A549 (cell line): ENCODE data around the gene NOS1.

Experiments used
- BHLHE40 ChIP-seq: IDR thresholded peaks from 2 replicates; pipeline ENCODE4 v1.6.1; 2012; ENCODE audit warnings: low read depth, low read length, inconsistent platforms
- HDAC2 ChIP-seq: fragments of 200-600 bp; sonication (generic); IDR thresholded peaks from 2 replicates; pipeline ENCODE4 v1.6.1; 2016
- JUNB ChIP-seq: fragments of >200 bp; sonication (Bioruptor Twin); formaldehyde crosslinking; IDR thresholded peaks from 2 replicates; pipeline ENCODE4 v1.6.1; 2016
- MAFK ChIP-seq: fragments of 450-650 bp; IDR thresholded peaks from 2 replicates; pipeline ENCODE4 v1.6.1; 2014; ENCODE audit not compliant: partially characterized antibody
- RFX5 ChIP-seq: fragments of 450-650 bp; IDR thresholded peaks from 2 replicates; pipeline ENCODE4 v1.7.1; 2014; ENCODE audit warnings: antibody characterized with exemption, mild to moderate bottlenecking, moderate library complexity
- SMC3 ChIP-seq: fragments of >200 bp; sonication (Bioruptor Twin); formaldehyde crosslinking; IDR thresholded peaks from 3 replicates; pipeline ENCODE4 v1.6.1; 2018; ENCODE audit warnings: inconsistent platforms
- ZC3H11A ChIP-seq: fragments of 450-650 bp; IDR thresholded peaks from 2 replicates; pipeline ENCODE4 v1.6.1; 2014; ENCODE audit warnings: antibody characterized with exemption, mild to moderate bottlenecking
- TF ChIP-seq, protein P1 (sequence below): fragments of >200 bp; sonication (Bioruptor Twin); formaldehyde crosslinking; IDR thresholded peaks from 3 replicates; pipeline ENCODE4 v1.5.1; 2016
- TF ChIP-seq, protein P2 (sequence below): IDR thresholded peaks from 2 replicates; pipeline ENCODE4 v1.6.1; 2012

DNA sequence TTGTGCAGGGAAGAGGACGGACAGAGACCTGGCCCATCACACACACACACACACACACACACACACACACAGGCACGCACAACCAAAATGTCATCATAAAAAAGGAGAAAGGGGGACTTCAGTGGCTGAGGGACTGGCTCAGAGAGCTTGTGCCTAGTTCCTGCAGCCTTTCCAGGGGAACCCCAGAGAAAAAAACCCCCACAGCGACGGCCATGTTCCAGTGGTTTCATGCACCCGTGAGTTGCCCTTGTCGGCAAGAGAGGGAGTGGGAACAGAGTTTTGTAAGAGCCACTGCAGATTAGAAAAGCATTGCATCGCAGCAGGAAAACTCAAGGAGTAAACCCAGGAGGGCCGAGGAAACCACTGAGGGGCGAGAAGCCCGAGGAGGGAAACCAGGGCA lies 146.6 kb downstream of the NOS1 start:
- TF ChIP-seq, protein P1, sequence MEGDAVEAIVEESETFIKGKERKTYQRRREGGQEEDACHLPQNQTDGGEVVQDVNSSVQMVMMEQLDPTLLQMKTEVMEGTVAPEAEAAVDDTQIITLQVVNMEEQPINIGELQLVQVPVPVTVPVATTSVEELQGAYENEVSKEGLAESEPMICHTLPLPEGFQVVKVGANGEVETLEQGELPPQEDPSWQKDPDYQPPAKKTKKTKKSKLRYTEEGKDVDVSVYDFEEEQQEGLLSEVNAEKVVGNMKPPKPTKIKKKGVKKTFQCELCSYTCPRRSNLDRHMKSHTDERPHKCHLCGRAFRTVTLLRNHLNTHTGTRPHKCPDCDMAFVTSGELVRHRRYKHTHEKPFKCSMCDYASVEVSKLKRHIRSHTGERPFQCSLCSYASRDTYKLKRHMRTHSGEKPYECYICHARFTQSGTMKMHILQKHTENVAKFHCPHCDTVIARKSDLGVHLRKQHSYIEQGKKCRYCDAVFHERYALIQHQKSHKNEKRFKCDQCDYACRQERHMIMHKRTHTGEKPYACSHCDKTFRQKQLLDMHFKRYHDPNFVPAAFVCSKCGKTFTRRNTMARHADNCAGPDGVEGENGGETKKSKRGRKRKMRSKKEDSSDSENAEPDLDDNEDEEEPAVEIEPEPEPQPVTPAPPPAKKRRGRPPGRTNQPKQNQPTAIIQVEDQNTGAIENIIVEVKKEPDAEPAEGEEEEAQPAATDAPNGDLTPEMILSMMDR = no peak
- no peak for TF ChIP-seq RFX5
- no peak for TF ChIP-seq MAFK
- no peak for TF ChIP-seq SMC3
- no peak for TF ChIP-seq JUNB
- no peak for TF ChIP-seq HDAC2
- no peak for TF ChIP-seq BHLHE40
- TF ChIP-seq, protein P2, sequence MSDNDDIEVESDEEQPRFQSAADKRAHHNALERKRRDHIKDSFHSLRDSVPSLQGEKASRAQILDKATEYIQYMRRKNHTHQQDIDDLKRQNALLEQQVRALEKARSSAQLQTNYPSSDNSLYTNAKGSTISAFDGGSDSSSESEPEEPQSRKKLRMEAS = no peak
- no peak for TF ChIP-seq ZC3H11A
